Muscle of back (tissue), 11 donors: ENCODE measurements around the gene MBIP. TPM values are rescaled to one million over a fixed set of nuclear protein-coding genes. Genes with fewer than 3 reads are reported as not detected.
A peak's percentile ranks its signal among the peaks of the same experiment; 100 is the strongest.

Experiments
- DNase-seq, 3 donors: peaks; one replicate each; pipeline versions ENCODE4 v3.0.0 to v3.0.0-alpha.2; 2013
- polyA plus RNA-seq, 10 donors: library from polyadenylated mRNA; unstranded; fragments of 120-200 nt; gene quantifications; one replicate each; pipeline ENCODE4 v1.2.1, GENCODE V29; 2013; ENCODE audit not compliant: insufficient read length in 10 of 10

Gene MBIP
- polyA plus RNA-seq, 10 donors = 22.6 to 33.1 (median 29.1) TPM

DNA sequence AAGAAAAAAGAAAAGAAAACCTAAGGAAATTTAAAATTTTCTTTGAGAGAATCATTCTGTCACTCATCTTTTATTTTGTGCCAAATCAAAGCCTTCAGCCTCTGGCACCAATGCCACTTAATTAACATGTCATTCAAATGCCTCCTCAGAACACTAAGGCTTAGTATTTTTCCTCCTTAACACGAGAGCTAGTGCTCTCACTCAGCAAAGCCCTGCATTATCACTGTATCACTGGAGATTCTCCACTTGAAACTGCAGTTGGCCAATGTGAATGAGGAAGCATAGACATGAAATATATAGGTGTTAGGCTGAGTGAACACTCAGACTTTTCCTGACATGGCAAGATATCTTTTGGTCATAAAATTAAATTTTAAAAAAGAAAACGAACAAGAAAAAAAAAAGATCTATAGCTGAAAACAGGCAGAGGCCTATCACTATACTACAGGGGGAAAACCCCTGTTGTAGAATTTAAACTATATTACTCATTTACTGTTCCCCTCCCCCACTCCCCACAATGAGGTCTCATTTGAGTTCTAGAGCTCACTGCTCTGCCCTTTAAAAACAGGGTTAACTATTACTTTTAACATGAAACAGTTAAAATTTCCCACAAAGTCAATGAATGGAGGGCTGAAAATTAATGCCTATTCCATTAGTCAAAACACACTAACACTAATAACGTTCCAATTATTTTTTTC, 5.1 kb downstream of the MBIP start:
- DNase-seq = no peak

- no peak for DNase-seq
Measured at GRCh38 chr14:36313898-36314297, 6.5 kb downstream of the MBIP start.

DNA sequence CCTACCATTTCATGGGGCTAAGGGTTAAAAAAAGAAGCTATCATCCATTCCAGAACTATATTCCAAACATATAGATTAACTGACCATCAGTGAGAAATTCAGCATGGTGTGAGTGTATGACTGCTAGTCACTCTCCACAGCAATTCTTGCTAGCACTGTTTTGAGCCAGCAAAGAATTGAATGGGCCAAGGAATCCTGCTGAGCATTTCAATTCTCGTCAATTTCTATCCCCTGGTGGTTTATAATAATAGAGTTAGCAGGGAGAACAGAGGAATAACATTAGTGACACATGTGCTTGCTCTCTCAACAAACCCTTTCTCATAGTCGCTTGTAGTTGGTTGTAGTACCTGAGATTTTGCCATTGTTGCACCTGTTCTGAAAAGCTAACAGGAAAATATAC, 7.2 kb downstream of the MBIP start:
- no peak for DNase-seq

GRCh38 chr14:36306836-36307235, 13.6 kb downstream of the MBIP start:
- no peak for DNase-seq

DNA sequence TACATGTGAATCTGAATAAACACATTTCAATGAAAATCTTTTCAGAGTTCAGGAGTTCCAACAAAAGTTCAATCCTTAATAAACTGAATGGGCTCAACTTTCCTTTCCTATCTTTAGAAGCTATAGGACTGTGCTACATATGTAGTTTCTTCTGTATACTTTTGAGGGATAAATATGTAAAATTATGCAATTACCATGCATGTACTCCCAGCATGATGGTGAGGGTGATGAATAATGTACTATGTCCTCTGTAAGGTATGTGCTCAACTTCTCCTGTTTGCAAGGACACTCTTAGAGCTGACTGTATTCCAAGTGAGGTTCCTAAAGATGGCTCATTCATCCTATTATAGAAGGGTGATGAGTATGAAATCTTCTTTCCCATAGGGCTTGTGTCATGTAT, 15.5 kb downstream of the MBIP start:
- DNase-seq = no peak

DNA sequence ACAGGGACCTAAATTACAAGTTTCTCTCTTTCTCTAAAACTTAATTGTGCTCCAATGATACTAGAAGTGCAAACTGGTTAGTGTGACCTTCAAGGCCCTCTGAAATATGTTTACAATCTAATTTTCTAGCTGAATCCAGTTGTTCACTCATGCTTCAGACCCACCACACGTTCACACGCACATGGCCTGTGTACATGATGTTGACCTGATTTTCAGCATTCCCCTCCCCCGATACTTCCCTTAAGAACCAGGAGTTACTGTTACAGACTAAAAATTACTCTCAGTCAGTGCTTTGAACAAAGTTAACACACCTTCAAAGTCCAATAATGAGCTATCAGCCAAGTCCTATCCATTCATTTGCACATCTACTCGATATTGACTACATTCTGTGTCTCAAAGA, 16.5 kb downstream of the MBIP start:
- DNase-seq = no peak

- DNase-seq = no peak
Measured at GRCh38 chr14:36302823-36303222, 17.6 kb downstream of the MBIP start.

DNA sequence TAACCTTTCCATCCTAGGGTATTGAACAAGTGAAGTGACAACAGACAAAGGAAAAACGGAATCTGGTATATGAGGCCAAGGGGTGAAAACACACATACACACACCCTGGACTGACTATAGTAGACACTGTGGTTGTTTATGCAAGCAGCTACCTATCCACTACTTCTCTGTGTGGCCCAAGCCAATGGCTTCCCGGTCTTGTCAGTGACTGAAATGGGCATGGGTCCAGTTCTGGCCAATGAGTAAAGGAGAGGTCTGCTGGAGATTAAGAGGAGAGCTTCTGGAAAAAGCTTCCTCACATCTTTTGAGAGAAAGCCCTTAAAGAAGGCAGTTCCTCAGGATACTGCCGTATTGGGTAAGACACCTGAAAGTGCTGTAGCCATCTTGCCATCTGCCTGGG, 19.3 kb downstream of the MBIP start:
- DNase-seq = no peak

GRCh38 chr14:36300337-36300736, 20.1 kb downstream of the MBIP start:
- DNase-seq = no peak

- no peak for DNase-seq
Measured at GRCh38 chr14:36295642-36296627, 24.5 kb downstream of the MBIP start.

- DNase-seq = no peak
Measured at GRCh38 chr14:36294543-36294942, 25.9 kb downstream of the MBIP start.

DNA sequence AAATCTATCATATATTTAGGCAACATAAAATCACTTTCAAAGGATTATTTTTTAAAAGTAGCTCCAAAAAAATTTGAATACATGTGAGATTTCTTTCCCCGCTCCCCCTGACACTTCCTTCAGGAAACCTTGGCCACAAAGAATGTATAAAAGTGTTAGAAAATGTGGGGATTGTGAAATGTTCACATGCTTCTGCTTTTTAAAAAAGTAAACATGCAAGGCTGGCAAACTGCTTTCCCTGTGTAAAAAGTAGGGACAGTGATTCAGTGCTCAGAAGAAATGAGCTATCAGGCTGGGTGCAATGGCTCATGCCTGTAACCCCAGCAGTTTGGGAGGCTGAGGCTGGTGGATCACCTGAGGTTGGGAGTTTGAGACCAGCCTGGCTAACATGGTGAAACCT, 26.6 kb downstream of the MBIP start:
- peak in 2 of 3 donors; percentile 13 to 25 for DNase-seq

DNA sequence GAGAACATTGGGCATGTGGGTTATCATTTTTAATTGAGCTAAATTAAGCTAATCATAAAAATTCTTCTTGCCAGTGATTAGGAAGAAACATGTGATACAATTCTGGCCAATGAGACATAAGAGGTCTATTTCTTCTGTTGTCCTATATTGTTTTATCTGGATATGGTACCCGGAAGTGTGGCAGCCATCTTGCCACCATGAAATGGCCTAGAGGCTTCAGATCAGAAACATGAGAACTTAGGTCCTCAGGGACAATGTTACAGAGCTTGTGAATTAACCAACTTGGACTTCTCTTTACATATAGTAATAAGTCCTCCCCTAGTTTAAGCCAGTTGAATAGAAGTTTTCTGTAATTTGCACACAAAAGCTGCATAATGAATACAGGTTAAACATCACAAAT, 30.5 kb downstream of the MBIP start:
- no peak for DNase-seq

DNA sequence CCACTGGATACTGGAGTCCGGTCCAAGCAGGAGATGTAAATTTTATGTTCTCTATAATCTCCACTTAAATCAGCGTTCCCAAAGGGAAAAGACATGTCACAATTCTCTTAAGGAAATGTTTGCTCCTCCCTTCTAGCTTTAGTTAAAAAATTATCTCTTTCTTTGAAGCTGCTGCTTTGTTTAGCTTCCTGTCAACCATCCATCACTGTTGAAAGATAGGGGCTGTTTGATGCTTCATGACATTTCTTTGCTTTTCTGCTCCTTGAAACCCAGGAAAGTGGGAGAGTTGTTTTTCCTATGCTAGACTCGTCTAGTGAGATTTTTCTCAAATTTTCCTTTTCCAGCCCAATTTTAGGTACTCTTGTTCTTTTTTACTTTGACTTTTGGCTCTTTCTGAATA, 31.9 kb downstream of the MBIP start:
- no peak for DNase-seq

- no peak for DNase-seq
Measured at GRCh38 chr14:36284971-36285595, 35.4 kb downstream of the MBIP start.

- DNase-seq = no peak
Measured at GRCh38 chr14:36281309-36281708, 39.1 kb downstream of the MBIP start.

DNA sequence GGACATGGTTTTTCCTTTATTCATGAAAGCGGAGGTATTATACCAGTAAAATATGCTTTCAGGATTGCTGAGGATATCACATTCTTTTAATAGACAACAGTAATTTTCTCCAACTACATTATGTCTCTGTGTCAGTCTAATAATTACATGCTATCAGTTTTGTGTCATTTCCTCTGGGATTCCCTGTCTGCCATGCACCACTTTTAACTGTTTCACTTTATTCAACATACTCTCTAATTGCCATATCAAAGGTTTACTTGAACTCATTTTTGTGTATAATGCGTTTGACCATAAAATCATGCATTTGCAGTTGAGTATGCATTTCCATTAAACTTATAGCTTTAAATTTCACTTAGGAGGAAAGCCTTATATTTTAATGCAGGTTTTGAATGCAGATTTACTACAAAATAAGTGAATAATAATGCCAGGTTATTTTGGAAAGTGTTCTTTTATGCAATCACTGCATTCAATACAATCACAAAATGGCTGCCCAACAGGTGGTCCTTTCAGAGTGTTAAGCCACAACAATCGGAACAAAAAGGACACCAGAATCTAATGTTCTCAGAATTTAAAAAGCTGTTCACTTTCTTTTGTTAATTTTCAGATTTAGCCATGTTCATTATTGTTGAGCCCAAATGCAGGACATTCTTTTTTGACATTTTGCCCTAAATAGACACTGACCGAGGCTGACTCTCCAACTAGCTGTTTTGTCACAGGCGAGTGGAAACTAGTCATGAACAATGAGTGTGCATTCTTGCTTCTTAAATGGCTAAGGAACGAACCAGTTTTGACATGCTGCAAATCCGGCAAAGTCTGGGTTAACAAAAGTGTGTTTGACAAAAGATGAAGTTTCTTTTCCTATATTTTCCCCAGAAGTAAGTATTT, 40.9 kb downstream of the MBIP start:
- DNase-seq = no peak

DNA sequence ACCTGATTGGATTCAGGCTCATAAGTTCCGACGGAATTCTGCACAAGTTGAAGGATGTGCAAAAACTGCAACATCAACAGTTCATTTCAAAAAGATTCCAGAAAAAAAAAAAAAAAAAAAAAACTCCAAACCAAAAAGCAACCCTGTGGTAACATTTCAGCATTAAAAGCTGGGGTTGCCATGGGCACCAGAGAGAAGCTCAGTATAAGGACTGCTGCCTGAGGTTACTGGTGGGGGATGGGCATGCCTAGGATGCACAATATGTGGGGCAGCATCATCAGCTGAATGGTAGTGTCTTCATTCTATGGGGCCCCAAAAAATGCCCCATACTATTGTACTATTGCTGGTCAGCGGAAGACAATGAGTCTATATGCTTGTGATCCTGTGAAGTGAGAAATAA, 44.7 kb downstream of the MBIP start:
- DNase-seq = no peak

- DNase-seq = peak in 1 of 3 donors; percentile 40
Measured at GRCh38 chr14:36271939-36272907, 48.2 kb downstream of the MBIP start.

GRCh38 chr14:36271222-36271621, 49.2 kb downstream of the MBIP start:
- DNase-seq = no peak
